GM21528 (cell line): ENCODE data around the gene RFPL1.

Experiments used
- ATAC-seq: cut with Tn5 transposase; IDR thresholded peaks from one replicate; pipeline ENCODE4 v1.9.1; 2021; ENCODE audit warnings: mild to moderate bottlenecking, moderate library complexity; ENCODE audit not compliant: unreplicated experiment, low FRiP score

Gene RFPL1

DNA sequence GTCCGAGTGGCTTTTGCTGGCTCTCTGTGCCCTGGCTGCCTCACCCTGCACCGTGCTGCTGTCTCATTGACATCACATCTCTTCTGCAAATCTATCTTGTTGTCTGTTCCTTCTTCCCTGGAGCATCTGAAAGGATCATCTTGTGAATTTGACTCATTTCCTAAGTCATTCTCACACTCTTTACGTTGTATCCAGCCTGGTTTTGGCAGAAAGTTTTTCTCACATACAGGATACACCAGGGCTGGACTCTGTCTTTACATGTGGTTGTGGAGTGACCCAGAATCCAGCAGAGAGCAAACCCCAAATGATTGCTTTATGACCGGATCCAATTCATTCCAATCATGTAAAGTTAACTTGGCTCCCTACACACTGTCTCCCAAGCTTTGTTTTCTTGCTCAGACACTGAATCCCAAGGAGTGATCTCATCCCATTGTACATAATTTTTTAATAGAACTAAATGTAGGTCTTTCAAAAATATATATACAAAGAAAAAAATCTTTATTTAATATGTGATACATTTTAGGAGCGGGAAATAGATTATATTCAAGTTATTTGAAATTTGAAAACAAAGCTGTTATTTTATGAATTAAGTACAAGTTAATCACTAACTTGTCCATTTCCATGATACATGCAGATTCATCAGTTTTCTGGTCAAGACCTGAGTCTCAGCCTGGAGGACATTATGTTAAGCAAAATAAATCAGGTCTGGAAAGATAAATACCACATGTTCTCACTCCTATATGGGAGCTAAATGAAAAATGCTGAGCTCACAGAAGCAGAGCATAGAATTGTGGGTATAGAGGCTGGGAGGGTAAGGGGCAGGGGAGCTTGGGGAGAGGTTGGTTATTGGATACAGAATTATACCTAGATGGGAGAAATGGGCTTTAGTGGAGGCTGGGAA, 2.9 kb upstream of the RFPL1 start:
- no peak for ATAC-seq

- no peak for ATAC-seq
Observed at GRCh38 chr22:29442976-29443375, 4.6 kb downstream of the RFPL1 start.

DNA sequence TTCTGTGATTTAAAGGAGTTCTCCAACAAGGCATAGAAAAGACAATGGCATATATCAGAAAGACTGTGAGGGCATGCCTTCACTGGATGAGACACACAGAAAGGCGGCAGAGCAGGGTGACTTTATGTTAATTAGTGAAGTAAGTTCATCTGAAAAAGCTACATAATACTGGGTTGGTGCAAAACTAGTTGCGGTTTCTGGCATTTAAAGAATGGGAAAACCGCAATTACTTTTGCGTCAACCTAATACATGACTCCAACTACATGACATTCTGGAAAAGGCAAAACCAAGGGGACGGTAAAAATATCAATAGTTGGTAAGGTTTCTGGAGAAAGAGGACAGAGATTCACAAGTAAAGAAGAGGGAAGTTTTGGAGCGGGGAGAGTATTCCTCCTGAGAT, 5.1 kb downstream of the RFPL1 start:
- ATAC-seq, result no peak

DNA sequence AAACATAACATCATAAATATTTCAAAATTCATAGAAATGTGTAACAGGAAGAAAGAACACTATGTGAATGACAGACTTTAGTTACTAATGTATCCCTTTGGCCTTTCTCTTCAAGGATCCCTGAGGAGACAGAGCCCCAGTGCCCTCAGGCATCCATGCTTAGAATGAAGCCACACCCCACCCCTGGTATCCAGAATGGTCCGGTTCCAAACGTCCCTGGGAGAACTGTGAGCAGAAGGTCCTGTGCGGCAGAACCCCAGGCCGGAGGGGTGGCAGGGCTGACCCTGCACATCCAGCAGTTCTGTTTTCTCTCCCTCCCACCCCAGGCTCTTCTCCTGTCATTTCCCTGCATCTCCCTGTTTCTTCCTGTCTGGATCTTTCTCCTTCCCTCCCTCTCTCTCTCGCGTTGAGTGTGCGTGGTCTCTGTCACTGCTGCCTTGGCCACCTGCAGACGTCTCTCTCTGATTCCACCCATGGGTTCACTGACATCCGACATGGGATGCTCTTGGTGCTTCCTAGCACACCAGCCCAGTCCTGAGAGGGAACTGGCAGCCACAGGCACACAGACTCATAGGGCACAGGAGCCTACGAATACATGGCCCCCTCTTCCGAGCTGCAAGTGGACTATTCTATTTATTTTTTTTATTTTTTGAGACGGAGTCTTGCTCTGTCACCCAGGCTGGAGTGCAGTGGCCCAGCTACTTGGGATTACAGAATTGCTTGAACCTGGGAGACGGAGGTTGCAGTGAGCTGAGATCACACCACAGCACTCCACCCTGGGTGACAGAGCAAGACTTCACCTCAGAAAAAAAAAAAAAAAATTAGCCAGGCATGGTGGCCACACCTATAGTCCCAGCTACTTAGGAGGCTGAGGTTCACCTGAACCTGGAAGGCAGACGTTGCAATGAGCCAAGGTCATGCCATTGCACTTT, 5.7 kb downstream of the RFPL1 start:
- ATAC-seq, result no peak

GRCh38 chr22:29445508-29445907, 7.1 kb downstream of the RFPL1 start:
- no peak for ATAC-seq

GRCh38 chr22:29447906-29448305, 9.5 kb downstream of the RFPL1 start:
- no peak for ATAC-seq

DNA sequence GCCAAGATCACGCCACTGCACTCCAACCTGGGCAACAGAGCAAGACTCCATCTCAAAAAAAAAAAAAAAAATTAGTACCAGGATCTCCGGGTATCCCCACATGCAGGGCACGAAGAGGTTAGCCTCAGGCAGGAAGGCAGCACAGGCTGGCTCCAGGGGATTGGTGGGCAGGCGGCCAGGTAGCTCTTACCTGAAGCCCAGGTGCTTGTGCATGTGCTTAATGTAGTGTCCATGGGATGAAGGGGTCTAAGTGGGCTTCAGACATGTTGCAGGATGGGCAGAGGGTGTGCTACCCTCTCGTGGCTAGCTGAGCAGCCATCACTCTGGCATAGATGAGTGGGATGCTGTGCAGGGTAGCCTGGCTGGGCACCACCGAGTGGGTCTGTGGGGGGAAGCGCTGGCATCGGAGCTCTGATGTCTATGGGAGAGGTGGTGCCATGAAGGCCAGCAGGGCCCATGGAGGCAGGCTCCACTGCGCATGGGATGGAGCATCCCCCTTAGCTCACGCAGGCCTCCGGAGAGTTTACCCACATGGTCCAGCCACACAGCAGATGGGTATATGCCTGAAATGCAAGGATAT, 11.0 kb downstream of the RFPL1 start:
- no peak for ATAC-seq

DNA sequence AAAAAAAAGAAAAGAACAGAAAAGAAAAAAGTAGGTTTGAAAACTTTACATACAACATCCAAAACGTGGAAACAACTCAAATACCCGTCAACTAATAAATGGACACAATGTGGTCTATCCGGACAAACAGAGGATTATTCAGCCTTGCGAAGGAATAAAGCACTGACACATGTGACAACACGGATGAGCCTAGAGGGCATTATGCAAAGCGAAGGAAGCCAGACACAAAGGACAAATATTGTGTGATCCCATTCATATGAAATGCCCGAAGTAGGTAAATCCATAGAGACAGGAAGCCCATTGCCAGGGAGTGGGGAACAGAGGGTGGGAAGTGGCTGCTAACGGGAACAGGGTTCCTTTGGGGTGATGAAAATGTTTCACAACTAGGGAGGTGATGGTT, 11.8 kb downstream of the RFPL1 start:
- ATAC-seq, result no peak

GRCh38 chr22:29451863-29452262, 13.5 kb downstream of the RFPL1 start:
- no peak for ATAC-seq

GRCh38 chr22:29454276-29454675, 15.9 kb downstream of the RFPL1 start:
- ATAC-seq, result no peak

DNA sequence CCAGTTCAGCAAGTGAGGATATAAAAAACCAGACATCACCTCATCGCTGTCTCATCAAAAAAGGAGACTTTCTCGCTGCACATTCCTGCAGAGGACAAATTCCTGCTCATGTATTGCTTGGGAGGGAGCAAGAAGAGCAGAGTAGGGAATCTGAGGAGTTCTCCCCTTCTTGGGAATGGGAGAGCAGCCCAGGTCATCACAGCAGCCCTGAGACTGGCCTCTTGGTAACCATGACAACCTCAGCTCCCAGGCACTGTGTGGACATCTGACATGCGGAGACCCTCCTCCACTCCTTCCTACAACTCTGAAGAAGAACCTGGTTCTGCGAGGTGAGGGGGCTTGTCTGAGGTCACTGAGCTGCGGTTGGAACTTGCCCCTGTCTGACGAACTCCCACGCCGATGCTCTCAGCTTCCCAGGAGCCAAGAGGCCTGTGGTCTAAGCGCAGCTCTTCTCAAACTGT, 17.9 kb downstream of the RFPL1 start:
- ATAC-seq, result no peak

DNA sequence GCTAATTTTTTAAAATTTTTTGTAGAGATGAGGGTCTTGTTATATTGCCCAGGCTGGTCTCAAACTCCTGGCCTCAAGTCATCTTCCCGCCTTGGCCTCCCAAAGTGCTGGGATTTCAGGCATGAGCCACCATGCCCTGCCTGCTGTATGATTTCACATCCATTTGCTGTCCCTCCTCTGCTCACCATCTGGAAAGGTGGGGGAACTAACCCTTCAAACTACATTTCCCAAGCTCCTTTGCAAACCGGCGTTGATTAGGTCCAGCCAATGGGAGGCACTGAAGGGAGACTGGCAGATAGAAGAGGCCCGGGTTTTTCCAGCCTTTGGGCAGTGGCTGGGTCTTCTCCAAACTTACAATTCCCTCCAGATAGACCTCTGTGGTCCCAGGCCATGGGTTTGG, 19.3 kb downstream of the RFPL1 start:
- ATAC-seq, result no peak

DNA sequence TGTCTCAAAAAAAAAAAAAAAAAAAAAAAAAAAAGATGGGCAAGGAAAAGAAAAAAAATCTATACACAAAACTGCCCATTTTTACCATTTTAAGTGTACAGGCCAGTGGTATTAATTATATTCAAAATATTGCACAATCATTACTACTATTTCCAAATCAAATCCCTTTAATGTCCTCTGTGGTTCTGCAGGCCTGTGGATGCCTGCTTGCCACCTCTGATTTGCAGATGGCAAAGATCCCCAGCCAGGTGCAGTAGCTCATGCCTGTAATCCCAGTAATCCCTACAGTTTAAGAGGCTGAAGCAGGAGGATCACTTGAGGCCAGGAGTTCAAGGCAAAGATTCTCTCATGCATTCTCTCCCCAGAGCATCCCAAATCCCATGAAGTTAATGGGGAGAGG, 20.2 kb downstream of the RFPL1 start:
- ATAC-seq, result no peak

GRCh38 chr22:29459773-29460172, 21.4 kb downstream of the RFPL1 start:
- ATAC-seq, result no peak

- no peak for ATAC-seq
Observed at GRCh38 chr22:29461263-29461662, 22.9 kb downstream of the RFPL1 start.

- ATAC-seq, result no peak
Observed at GRCh38 chr22:29463629-29464028, 25.2 kb downstream of the RFPL1 start.

DNA sequence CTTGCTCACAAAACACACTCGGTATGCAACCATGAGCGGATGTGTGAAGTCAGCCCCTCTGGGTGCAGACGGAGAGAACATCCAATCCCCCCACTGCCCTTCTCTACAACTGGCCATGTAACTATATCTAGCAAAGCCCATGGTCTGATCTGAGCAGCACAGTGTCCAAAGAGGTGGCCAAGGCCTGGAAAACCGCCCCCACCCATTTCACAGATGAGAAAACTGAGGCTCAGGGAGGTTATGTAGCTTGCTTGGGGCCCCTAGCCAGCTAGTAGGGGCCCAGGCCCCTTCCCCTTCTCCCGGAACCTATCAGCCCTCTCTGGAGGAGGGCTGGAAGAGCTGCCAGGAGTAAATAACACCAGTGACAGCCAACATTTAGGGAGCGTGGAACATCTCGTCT, 26.2 kb downstream of the RFPL1 start:
- ATAC-seq, result no peak

DNA sequence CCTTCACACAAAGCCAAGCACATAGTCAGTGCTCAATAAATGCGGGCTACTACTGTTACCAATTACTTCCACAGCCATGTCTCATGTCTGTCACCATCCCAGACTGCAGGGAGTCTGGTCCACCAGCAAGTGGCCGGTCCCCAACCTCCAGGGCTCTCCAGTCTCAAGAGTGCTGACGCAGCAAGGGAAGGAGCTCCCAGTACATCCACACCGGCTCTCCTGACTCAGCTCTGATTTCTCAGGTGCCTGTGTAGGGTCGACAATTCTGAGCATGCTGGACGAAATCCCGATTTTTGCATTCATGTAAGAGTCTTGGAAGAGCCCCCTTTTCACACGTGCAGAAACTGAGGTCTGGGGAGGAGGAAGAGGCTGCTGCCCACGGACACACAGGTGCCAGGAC, 31.4 kb downstream of the RFPL1 start:
- ATAC-seq, result no peak

- no peak for ATAC-seq
Observed at GRCh38 chr22:29470159-29470855, 31.9 kb downstream of the RFPL1 start.

DNA sequence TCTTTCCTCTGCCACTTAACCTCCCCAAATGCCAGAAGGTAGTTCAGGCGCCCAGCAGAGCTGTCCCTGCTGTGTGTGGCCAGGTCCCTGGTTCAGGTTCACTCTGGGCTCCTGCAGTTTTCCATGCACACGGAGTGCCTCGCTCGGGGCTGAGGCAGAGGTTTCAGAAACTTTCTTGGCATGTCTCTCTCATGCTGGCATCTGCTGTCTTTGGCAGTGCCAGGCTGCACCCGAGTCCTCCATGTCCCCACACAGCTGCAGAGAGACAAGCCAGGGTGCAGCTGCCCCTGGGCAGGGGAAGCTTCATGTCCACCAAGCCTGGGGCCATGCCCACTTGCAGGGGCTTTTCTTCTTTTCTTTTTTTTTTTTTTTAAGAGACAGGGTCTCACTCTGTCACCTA, 34.6 kb downstream of the RFPL1 start:
- ATAC-seq, result no peak
